Effector CD8-positive, alpha-beta T cell (primary cell): ENCODE measurements around the gene CMC1.
"Not testable (repeated sequence)": the region's sequence is repeated elsewhere in the genome, so short reads cannot be mapped to it uniquely, and the experiment has no call there.

Experiments
- DNase-seq: peaks from one replicate; lab custom pipeline; 2025; lab: John Stamatoyannopoulos, UW
- total RNA-seq, 4 experiments: gene quantifications; one replicate each; lab custom pipeline; 2026; lab: John Stamatoyannopoulos, UW

CMC1 gene
- total RNA-seq, result 15.5 to 55.1 (median 43.8) reads per million in 4 experiments

GRCh38 chr3:28241221-28242160, at the start of gene CMC1:
TSS of gene CMC1 (plus strand) at chr3:28241619. CDS start at chr3:28241794, 175 bp downstream.
- peak; percentile 94 for DNase-seq

GRCh38 chr3:28198161-28198560, 43.3 kb upstream of the CMC1 start:
- no peak for DNase-seq

- DNase-seq, result no peak
Measured at GRCh38 chr3:28198974-28199373, 42.4 kb upstream of the CMC1 start.

- DNase-seq, result not testable (repeated sequence)
Measured at GRCh38 chr3:28199643-28200042, 41.8 kb upstream of the CMC1 start.

- not testable (repeated sequence) for DNase-seq
Measured at GRCh38 chr3:28200366-28200848, 41.0 kb upstream of the CMC1 start.

GRCh38 chr3:28206479-28206878, 34.9 kb upstream of the CMC1 start:
- DNase-seq, result no peak

GRCh38 chr3:28207000-28207733, 34.3 kb upstream of the CMC1 start:
- DNase-seq, result no peak

GRCh38 chr3:28210968-28211713, 30.3 kb upstream of the CMC1 start:
- DNase-seq, result no peak

- no peak for DNase-seq
Measured at GRCh38 chr3:28212681-28213080, 28.7 kb upstream of the CMC1 start.

GRCh38 chr3:28215407-28215806, 26.0 kb upstream of the CMC1 start:
- no peak for DNase-seq

GRCh38 chr3:28218071-28218916, 23.1 kb upstream of the CMC1 start:
- DNase-seq, result no peak

GRCh38 chr3:28218917-28219198, 22.6 kb upstream of the CMC1 start:
- DNase-seq, result no peak

GRCh38 chr3:28224430-28224829, 17.0 kb upstream of the CMC1 start:
- no peak for DNase-seq

GRCh38 chr3:28226020-28226419, 15.4 kb upstream of the CMC1 start:
- DNase-seq, result no peak

- DNase-seq, result no peak
Measured at GRCh38 chr3:28228623-28229022, 12.8 kb upstream of the CMC1 start.

- DNase-seq, result no peak
Measured at GRCh38 chr3:28232659-28233058, 8.8 kb upstream of the CMC1 start.

GRCh38 chr3:28234454-28234853, 7.0 kb upstream of the CMC1 start:
- DNase-seq, result no peak

- no peak for DNase-seq
Measured at GRCh38 chr3:28239108-28239507, 2.3 kb upstream of the CMC1 start.

GRCh38 chr3:28240441-28240840, 978 bp upstream of the CMC1 start:
- no peak for DNase-seq

GRCh38 chr3:28242519-28242918, 1.1 kb downstream of the CMC1 start:
- no peak for DNase-seq

GRCh38 chr3:28243424-28244106, 2.1 kb downstream of the CMC1 start:
- DNase-seq, result no peak
